ENCODE results near the gene RGS7.

DNA sequence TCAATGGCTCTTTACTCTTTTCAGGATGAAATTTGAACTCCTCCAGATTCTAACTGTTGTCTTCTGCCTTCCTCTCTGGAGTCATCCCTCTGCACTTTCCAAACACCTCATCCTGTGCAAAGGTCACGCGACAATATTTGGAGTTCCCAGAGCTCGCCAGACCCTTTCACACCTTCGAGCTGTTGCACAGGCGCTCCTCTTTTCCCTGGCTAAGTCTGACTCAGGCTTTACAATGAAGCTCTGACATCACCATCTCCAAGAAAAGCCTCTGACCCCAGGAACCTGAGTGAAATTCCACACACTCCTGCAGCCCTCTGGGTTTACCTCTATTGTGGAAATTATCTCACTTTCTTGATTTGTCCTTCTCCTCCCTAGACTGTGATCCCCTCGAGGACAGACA, 270.3 kb downstream of the RGS7 start:
- TF ChIP-seq, protein P1, sequence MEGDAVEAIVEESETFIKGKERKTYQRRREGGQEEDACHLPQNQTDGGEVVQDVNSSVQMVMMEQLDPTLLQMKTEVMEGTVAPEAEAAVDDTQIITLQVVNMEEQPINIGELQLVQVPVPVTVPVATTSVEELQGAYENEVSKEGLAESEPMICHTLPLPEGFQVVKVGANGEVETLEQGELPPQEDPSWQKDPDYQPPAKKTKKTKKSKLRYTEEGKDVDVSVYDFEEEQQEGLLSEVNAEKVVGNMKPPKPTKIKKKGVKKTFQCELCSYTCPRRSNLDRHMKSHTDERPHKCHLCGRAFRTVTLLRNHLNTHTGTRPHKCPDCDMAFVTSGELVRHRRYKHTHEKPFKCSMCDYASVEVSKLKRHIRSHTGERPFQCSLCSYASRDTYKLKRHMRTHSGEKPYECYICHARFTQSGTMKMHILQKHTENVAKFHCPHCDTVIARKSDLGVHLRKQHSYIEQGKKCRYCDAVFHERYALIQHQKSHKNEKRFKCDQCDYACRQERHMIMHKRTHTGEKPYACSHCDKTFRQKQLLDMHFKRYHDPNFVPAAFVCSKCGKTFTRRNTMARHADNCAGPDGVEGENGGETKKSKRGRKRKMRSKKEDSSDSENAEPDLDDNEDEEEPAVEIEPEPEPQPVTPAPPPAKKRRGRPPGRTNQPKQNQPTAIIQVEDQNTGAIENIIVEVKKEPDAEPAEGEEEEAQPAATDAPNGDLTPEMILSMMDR (IDR thresholded peaks at IDR 0.05; ENCODE audit: low read depth, low read length): no peak
- no peak for TF ChIP-seq EZH2phosphoT487 (IDR thresholded peaks at IDR 0.05; ENCODE audit: low read depth)

Data from OCI-LY3 (cell line).